ENCODE results near the gene ABHD17C.

DNA sequence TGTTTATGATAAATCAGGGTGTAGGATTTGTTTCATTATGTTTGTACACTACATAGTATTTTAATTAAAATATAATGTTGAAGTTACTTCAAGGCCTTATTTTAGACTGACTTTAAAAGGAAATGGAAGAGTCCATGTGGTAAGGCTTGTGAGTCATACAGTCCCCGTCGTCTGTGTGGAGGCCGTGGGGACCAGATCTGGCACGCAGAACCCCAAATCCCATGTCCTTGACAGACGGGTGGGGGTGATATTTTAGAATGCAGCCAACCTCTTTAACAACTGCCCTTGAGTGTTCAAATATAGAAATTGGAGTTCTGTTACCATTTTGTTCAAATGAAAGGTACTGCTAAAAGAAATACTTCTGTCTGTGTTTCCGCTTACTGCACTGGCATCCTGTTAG is 35.8 kb downstream of the ABHD17C start:
- no peak for TF ChIP-seq ATF3 (IDR thresholded peaks at IDR 0.05; ENCODE audit: insufficient read depth, low read depth, low read length)
- TF ChIP-seq MAX (IDR thresholded peaks at IDR 0.05), result no peak
- no peak for TF ChIP-seq POLR2AphosphoS5 (IDR thresholded peaks at IDR 0.05; ENCODE audit: low read depth, low read length)
- no peak for TF ChIP-seq RBBP5 (IDR thresholded peaks at IDR 0.05; ENCODE audit: borderline replicate concordance, low read depth, low read length)
- no peak for TF ChIP-seq CTCF (IDR thresholded peaks at IDR 0.05; ENCODE audit: control extremely low read depth in 1 of 3, insufficient read depth in 1 of 3, low read depth in 1 of 3, low read length in 3 of 3)
- TF ChIP-seq SRF (IDR thresholded peaks at IDR 0.05; ENCODE audit: low read depth, low read length), result no peak

All from H1 (cell line).